Endometrial microvascular endothelial cells (primary cell): ENCODE data around the gene SMARCC2. TPM values are rescaled to one million over a fixed set of nuclear protein-coding genes. Genes with fewer than 3 reads are reported as not detected.
"Not testable (repeated sequence)": the region's sequence is repeated elsewhere in the genome, so short reads cannot be mapped to it uniquely, and the experiment has no call there.

Experiments used
- in situ Hi-C: cut with HindIII; loops from 2 replicates; pipeline ENCODE4 v1.10.0; 2017; ENCODE audit warnings: low sequenced_read_pairs, low pct_unique_long_range_greater_than_20kb; ENCODE audit errors: inconsistent ontology term
- total RNA-seq: library from RNA; depleted of rRNA; stranded (reverse); fragments of >200 nt; gene quantifications from one replicate; pipeline ENCODE4 v1.2.3, GENCODE V29; 2015; ENCODE audit errors: inconsistent ontology term

SMARCC2 gene
- total RNA-seq, 1 donor from 2014 or later, result 43.6 TPM

- in situ Hi-C loops, result no loop called here
Observed at GRCh38 chr12:56216461-56216860, 27.2 kb upstream of the SMARCC2 start.

GRCh38 chr12:56213878-56214277 lies 24.6 kb upstream of the SMARCC2 start:
- in situ Hi-C loops, result no loop called here

- in situ Hi-C loops, result no loop called here
Observed at GRCh38 chr12:56212361-56212760, 23.1 kb upstream of the SMARCC2 start.

- in situ Hi-C loops, result no loop called here
Observed at GRCh38 chr12:56208006-56208405, 18.7 kb upstream of the SMARCC2 start.

GRCh38 chr12:56206452-56207166 lies 17.3 kb upstream of the SMARCC2 start:
- in situ Hi-C loops, result no loop called here

- in situ Hi-C loops, result no loop called here
Observed at GRCh38 chr12:56205445-56205844, 16.2 kb upstream of the SMARCC2 start.

GRCh38 chr12:56204275-56204674 lies 15.0 kb upstream of the SMARCC2 start:
- in situ Hi-C loops, result no loop called here

- in situ Hi-C loops, result no loop called here
Observed at GRCh38 chr12:56202838-56203237, 13.6 kb upstream of the SMARCC2 start.

GRCh38 chr12:56202366-56202765 lies 13.1 kb upstream of the SMARCC2 start:
- in situ Hi-C loops, result no loop called here

GRCh38 chr12:56198836-56199235 lies 9.6 kb upstream of the SMARCC2 start:
- in situ Hi-C loops, result no loop called here

- in situ Hi-C loops, result no loop called here
Observed at GRCh38 chr12:56197921-56198635, 8.8 kb upstream of the SMARCC2 start.

- in situ Hi-C loops, result not testable (repeated sequence)
Observed at GRCh38 chr12:56196818-56197550, 7.7 kb upstream of the SMARCC2 start.

GRCh38 chr12:56193025-56193578 lies 3.8 kb upstream of the SMARCC2 start:
- in situ Hi-C loops, result no loop called here

- in situ Hi-C loops, result no loop called here
Observed at GRCh38 chr12:56192582-56192981, 3.3 kb upstream of the SMARCC2 start.

- in situ Hi-C loops, result no loop called here
Observed at GRCh38 chr12:56190695-56191155, 1.4 kb upstream of the SMARCC2 start.

GRCh38 chr12:56189918-56190694 lies 823 bp upstream of the SMARCC2 start:
- in situ Hi-C loops, result no loop called here

- in situ Hi-C loops, result no loop called here
Observed at GRCh38 chr12:56188778-56189098, 545 bp downstream of the SMARCC2 start.

GRCh38 chr12:56188131-56188777 lies 1.0 kb downstream of the SMARCC2 start:
- in situ Hi-C loops, result no loop called here
